Peyer's patch (tissue), 4 donors: Measurements from ENCODE around the gene EXOC1. TPM values are rescaled to one million over a fixed set of nuclear protein-coding genes. Genes with fewer than 3 reads are reported as not detected.

Source experiments
- DNase-seq, 3 donors: peaks; one replicate each; pipeline ENCODE4 v3.0.0-alpha.2; 2017 to 2019
- H3K27ac ChIP-seq, 4 donors: fragments of 200-600 bp; sonication (generic); one replicate each; pipeline ENCODE4 v1.5.1; 2016 to 2019
- H3K27me3 ChIP-seq, 2 donors: fragments of 200-600 bp; sonication (generic); one replicate each; pipeline ENCODE4 v1.5.1; 2019
- H3K36me3 ChIP-seq, 3 donors: fragments of 200-600 bp; sonication (generic); one replicate each; pipeline ENCODE4 v1.5.1; 2016 to 2019
- H3K4me1 ChIP-seq, 4 donors: fragments of 200-600 bp; sonication (generic); one replicate each; pipeline ENCODE4 v1.5.1; 2016 to 2019
- H3K4me3 ChIP-seq, 4 donors: fragments of 200-600 bp; sonication (generic); 1 replicate in 3 of 4; 2 replicates in 1 of 4; pipeline ENCODE4 v1.5.1; 2016 to 2019; ENCODE audit warnings: mild to moderate bottlenecking in 1 of 4
- H3K9me3 ChIP-seq, 4 donors: fragments of 200-600 bp; sonication (generic); one replicate each; pipeline ENCODE4 v1.5.1; 2016 to 2019; ENCODE audit warnings: mild to moderate bottlenecking in 1 of 4
- CTCF ChIP-seq, 6 experiments: fragments of 450-650 bp in 4 of 6; fragments of 200-600 bp in 2 of 6; sonication (generic) in 1 of 6; IDR thresholded peaks; one replicate each; pipeline ENCODE4 v1.5.1; 2017 to 2019; ENCODE audit warnings: antibody characterized with exemption in 6 of 6, mild to moderate bottlenecking in 3 of 6, moderate library complexity in 1 of 6
- POLR2A ChIP-seq, 2 donors: fragments of 450-650 bp; IDR thresholded peaks; one replicate each; pipeline ENCODE4 v1.5.1; 2017; ENCODE audit warnings: antibody characterized with exemption in 2 of 2, mild to moderate bottlenecking in 2 of 2, moderate library complexity in 2 of 2
- total RNA-seq, 4 donors: library from RNA; depleted of rRNA; stranded (reverse); fragments of >200 nt; gene quantifications; one replicate each; pipeline ENCODE4 v1.1.0, GENCODE V29; 2016

Gene EXOC1
- total RNA-seq, 4 donors from 2014 or later: 33.9 to 57.8 (median 44.7) TPM

- TF ChIP-seq POLR2A (IDR thresholded peaks at IDR 0.05): no peak
- no peak for TF ChIP-seq CTCF (IDR thresholded peaks at IDR 0.05)
- H3K36me3 ChIP-seq: peaks cover 0 to 70% (median 0%) of the 10 kb centered on the region in 3 donors
- no peaks in the 10 kb centered on the region for H3K9me3 ChIP-seq
- H3K4me1 ChIP-seq: no peaks in the 10 kb centered on the region
- no peak for DNase-seq
- no peak overlapping the region for H3K27ac ChIP-seq
- H3K27me3 ChIP-seq: no peaks in the 10 kb centered on the region
- H3K4me3 ChIP-seq: no peak overlapping the region
Measured at GRCh38 chr4:55879224-55879623, 25.8 kb downstream of the EXOC1 start.

- no peaks in the 10 kb centered on the region for H3K27me3 ChIP-seq
- no peak overlapping the region for H3K27ac ChIP-seq
- DNase-seq: no peak
- TF ChIP-seq POLR2A (IDR thresholded peaks at IDR 0.05): no peak
- no peak for TF ChIP-seq CTCF (IDR thresholded peaks at IDR 0.05)
- H3K4me3 ChIP-seq: no peak overlapping the region
- H3K9me3 ChIP-seq: no peaks in the 10 kb centered on the region
- H3K36me3 ChIP-seq: peaks cover 0 to 62% (median 0%) of the 10 kb centered on the region in 3 donors
- H3K4me1 ChIP-seq: no peaks in the 10 kb centered on the region
Measured at GRCh38 chr4:55880652-55881280, 27.3 kb downstream of the EXOC1 start.

- Histone ChIP-seq H3K27me3 (no peaks in the 10 kb centered on the region), H3K36me3 (peaks cover 0 to 53% (median 0%) of the 10 kb centered on the region in 3 donors), H3K9me3 (no peaks in the 10 kb centered on the region), H3K27ac (no peak overlapping the region), H3K4me3 (no peak overlapping the region), H3K4me1 (no peaks in the 10 kb centered on the region)
- TF ChIP-seq CTCF (IDR thresholded peaks at IDR 0.05): no peak
- TF ChIP-seq POLR2A (IDR thresholded peaks at IDR 0.05): no peak
- no peak for DNase-seq
Measured at GRCh38 chr4:55884093-55884850, 30.8 kb downstream of the EXOC1 start.

GRCh38 chr4:55884851-55885219, 31.4 kb downstream of the EXOC1 start:
- TF ChIP-seq CTCF (IDR thresholded peaks at IDR 0.05) (no peak), POLR2A (IDR thresholded peaks at IDR 0.05) (no peak)
- H3K36me3 ChIP-seq: peaks cover 0 to 53% (median 0%) of the 10 kb centered on the region in 3 donors
- H3K4me1 ChIP-seq: no peaks in the 10 kb centered on the region
- H3K27ac ChIP-seq: no peak overlapping the region
- no peaks in the 10 kb centered on the region for H3K27me3 ChIP-seq
- no peak overlapping the region for H3K4me3 ChIP-seq
- no peaks in the 10 kb centered on the region for H3K9me3 ChIP-seq
- no peak for DNase-seq

- Histone ChIP-seq H3K9me3 (no peaks in the 10 kb centered on the region), H3K36me3 (peaks cover 0 to 46% (median 0%) of the 10 kb centered on the region in 3 donors), H3K4me1 (no peaks in the 10 kb centered on the region), H3K4me3 (no peak overlapping the region), H3K27me3 (no peaks in the 10 kb centered on the region), H3K27ac (no peak overlapping the region)
- no peak for DNase-seq
- TF ChIP-seq POLR2A (IDR thresholded peaks at IDR 0.05): no peak
- no peak for TF ChIP-seq CTCF (IDR thresholded peaks at IDR 0.05)
Measured at GRCh38 chr4:55887594-55887993, 34.1 kb downstream of the EXOC1 start.
